HL-60 (cell line): ENCODE data around the gene ARHGEF4.

Experiments used
- DNase-seq, 2 experiments: peaks; one replicate each; pipeline ENCODE4 v3.0.0-alpha.2; 2010 to 2020; ENCODE audit warnings: low read depth in 1 of 2, low spot score in 1 of 2
- H3K27ac ChIP-seq: fragments of 250-450 bp; sonication (Bioruptor Pico); replicated peaks from 2 replicates; pipeline ENCODE4 v1.5.1; 2020; ENCODE audit warnings: mild to moderate bottlenecking, moderate library complexity
- H3K27me3 ChIP-seq: fragments of 250-450 bp; sonication (Bioruptor Pico); 2 replicates; pipeline ENCODE4 v1.5.1; 2021; ENCODE audit warnings: mild to moderate bottlenecking, moderate library complexity; ENCODE audit not compliant: insufficient read depth, poor library complexity, severe bottlenecking
- H3K4me3 ChIP-seq: replicated peaks from 2 replicates; pipeline ENCODE4 v1.5.1; 2011; ENCODE audit warnings: mild to moderate bottlenecking, control low read depth, low read length; ENCODE audit not compliant: insufficient read depth
- GABPA ChIP-seq: IDR thresholded peaks from 2 replicates; pipeline ENCODE4 v1.6.1; 2012; ENCODE audit warnings: low read depth
- POLR2AphosphoS5 ChIP-seq: IDR thresholded peaks from 2 replicates; pipeline ENCODE4 v1.6.1; 2012; ENCODE audit warnings: low read depth
- SPI1 ChIP-seq: IDR thresholded peaks from 2 replicates; pipeline ENCODE4 v1.6.1; 2012; ENCODE audit warnings: low read depth, mild to moderate bottlenecking, borderline replicate concordance
- TF ChIP-seq, protein P1 (sequence below): IDR thresholded peaks from 2 replicates; pipeline ENCODE4 v1.6.1; 2012; ENCODE audit warnings: low read depth; ENCODE audit not compliant: insufficient replicate concordance
- TF ChIP-seq, protein P2 (sequence below): IDR thresholded peaks from one replicate; pipeline ENCODE4 v1.5.1; 2011; ENCODE audit warnings: low read length, control low read depth, inconsistent platforms; ENCODE audit not compliant: insufficient read depth

Gene ARHGEF4

DNA sequence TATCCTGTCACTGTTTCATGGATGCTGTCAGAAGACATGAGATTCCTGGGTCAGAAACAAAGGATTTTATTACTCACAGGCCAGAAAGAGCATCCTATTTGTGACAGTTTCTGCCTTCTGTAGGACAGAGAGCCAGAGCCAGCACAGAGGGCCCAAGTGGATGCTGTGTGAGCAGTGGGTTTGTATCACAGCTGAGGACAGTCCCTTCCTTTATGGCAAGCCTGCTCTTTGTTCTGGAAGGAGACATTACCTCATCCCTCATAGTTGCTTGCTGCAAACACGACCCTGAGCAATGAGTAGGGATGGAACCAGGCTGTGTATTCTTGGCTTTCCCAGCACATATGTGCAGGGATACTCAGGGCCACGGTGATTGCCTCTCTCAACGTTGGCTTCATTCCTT, 41.6 kb downstream of the ARHGEF4 start:
- no peak overlapping the region for H3K4me3 ChIP-seq
- H3K27me3 ChIP-seq: no peaks in the 10 kb centered on the region
- H3K27ac ChIP-seq: no peak overlapping the region
- no peak for DNase-seq
- TF ChIP-seq GABPA (no peak), POLR2AphosphoS5 (no peak), SPI1 (no peak)
- TF ChIP-seq, protein P1, sequence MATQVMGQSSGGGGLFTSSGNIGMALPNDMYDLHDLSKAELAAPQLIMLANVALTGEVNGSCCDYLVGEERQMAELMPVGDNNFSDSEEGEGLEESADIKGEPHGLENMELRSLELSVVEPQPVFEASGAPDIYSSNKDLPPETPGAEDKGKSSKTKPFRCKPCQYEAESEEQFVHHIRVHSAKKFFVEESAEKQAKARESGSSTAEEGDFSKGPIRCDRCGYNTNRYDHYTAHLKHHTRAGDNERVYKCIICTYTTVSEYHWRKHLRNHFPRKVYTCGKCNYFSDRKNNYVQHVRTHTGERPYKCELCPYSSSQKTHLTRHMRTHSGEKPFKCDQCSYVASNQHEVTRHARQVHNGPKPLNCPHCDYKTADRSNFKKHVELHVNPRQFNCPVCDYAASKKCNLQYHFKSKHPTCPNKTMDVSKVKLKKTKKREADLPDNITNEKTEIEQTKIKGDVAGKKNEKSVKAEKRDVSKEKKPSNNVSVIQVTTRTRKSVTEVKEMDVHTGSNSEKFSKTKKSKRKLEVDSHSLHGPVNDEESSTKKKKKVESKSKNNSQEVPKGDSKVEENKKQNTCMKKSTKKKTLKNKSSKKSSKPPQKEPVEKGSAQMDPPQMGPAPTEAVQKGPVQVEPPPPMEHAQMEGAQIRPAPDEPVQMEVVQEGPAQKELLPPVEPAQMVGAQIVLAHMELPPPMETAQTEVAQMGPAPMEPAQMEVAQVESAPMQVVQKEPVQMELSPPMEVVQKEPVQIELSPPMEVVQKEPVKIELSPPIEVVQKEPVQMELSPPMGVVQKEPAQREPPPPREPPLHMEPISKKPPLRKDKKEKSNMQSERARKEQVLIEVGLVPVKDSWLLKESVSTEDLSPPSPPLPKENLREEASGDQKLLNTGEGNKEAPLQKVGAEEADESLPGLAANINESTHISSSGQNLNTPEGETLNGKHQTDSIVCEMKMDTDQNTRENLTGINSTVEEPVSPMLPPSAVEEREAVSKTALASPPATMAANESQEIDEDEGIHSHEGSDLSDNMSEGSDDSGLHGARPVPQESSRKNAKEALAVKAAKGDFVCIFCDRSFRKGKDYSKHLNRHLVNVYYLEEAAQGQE: no peak
- TF ChIP-seq, protein P2, sequence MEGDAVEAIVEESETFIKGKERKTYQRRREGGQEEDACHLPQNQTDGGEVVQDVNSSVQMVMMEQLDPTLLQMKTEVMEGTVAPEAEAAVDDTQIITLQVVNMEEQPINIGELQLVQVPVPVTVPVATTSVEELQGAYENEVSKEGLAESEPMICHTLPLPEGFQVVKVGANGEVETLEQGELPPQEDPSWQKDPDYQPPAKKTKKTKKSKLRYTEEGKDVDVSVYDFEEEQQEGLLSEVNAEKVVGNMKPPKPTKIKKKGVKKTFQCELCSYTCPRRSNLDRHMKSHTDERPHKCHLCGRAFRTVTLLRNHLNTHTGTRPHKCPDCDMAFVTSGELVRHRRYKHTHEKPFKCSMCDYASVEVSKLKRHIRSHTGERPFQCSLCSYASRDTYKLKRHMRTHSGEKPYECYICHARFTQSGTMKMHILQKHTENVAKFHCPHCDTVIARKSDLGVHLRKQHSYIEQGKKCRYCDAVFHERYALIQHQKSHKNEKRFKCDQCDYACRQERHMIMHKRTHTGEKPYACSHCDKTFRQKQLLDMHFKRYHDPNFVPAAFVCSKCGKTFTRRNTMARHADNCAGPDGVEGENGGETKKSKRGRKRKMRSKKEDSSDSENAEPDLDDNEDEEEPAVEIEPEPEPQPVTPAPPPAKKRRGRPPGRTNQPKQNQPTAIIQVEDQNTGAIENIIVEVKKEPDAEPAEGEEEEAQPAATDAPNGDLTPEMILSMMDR: no peak

DNA sequence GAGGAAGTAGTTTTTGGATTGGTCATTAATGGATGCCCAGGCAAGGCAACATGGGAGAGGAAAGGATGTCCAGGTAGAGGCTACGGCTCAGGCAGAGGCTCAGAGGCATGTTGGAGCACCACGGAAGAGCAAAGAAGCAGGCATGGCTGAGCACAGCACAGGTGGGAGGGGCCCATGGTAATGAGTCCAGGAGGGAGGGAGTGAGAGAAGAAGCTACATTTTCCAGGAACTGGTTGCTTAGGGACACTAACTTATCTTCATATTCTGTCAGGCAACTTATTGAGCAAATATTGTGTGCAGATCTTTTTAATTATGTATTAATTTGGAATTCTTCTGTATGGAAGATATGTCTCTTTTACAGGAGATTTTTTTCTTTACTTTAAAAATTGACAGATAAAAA, 42.2 kb downstream of the ARHGEF4 start:
- DNase-seq: no peak
- TF ChIP-seq GABPA (no peak), SPI1 (no peak), POLR2AphosphoS5 (no peak)
- TF ChIP-seq, protein P1: no peak
- TF ChIP-seq, protein P2: no peak
- no peak overlapping the region for H3K27ac ChIP-seq

DNA sequence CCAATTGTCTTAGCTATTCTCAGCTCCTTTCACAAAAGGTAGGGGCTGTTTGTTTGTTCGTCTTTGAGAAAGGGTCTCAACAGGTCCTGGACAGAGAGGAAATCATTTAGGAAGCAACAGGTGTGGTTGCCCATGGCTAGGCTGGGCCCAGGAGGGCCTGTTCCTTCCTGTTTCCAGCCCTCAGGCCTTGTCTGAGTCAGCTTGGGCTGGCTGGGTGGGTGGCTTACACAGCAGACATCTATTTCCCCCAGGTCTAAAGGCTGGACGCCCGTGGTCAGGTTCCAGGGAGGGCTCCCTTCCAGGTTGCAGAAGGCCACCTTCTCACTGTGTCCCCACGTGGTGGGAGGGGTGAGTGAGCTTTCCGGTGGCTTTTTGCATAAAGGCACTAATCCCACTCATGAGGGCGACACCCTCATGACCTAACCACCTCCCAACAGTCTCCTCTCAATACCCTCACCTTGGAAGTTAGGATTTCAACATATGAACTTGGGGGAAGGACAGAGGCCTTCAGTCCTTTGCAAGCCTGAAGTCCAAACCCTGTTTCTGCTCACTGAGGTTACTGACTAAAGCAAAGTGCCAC, 45.5 kb downstream of the ARHGEF4 start:
- Histone ChIP-seq H3K4me3 (no peak overlapping the region), H3K27me3 (peaks cover 3% of the 10 kb centered on the region), H3K27ac (no peak overlapping the region)
- TF ChIP-seq, protein P1: no peak
- TF ChIP-seq GABPA (no peak), SPI1 (no peak), POLR2AphosphoS5 (no peak)
- TF ChIP-seq, protein P2: no peak
- no peak for DNase-seq

More for the DNA sequence above, 42.2 kb downstream of the ARHGEF4 start:
- Histone ChIP-seq H3K27me3 (no peaks in the 10 kb centered on the region), H3K4me3 (no peak overlapping the region)
